ENCODE data around the gene CARS2.

DNA sequence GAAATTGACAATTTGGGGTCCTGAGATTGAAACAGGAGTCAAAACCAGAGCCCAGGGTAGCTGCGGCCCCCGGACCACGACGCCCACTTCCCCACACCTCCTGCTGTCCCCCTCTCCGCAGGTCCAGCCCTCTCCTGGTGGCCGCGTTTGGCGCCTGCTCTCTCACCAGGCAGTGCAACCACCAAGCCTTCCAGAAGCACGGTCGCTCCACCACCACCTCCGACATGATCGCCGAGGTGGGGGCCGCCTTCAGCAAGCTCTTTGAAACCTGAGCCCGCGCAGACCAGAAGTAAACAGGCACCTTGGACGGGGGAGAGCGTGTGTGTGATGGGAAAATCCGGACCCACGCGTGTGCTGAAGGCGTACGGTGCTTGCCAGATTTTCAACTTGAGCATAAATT is 67.7 kb downstream of the CARS2 start:
- TF ChIP-seq, protein P1, sequence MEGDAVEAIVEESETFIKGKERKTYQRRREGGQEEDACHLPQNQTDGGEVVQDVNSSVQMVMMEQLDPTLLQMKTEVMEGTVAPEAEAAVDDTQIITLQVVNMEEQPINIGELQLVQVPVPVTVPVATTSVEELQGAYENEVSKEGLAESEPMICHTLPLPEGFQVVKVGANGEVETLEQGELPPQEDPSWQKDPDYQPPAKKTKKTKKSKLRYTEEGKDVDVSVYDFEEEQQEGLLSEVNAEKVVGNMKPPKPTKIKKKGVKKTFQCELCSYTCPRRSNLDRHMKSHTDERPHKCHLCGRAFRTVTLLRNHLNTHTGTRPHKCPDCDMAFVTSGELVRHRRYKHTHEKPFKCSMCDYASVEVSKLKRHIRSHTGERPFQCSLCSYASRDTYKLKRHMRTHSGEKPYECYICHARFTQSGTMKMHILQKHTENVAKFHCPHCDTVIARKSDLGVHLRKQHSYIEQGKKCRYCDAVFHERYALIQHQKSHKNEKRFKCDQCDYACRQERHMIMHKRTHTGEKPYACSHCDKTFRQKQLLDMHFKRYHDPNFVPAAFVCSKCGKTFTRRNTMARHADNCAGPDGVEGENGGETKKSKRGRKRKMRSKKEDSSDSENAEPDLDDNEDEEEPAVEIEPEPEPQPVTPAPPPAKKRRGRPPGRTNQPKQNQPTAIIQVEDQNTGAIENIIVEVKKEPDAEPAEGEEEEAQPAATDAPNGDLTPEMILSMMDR (IDR thresholded peaks at IDR 0.05), result no peak
- TF ChIP-seq SIN3A (IDR thresholded peaks at IDR 0.05; ENCODE audit: borderline replicate concordance, insufficient read depth, low read depth, low read length) (no peak), POLR2AphosphoS5 (IDR thresholded peaks at IDR 0.05; ENCODE audit: low read depth, low read length) (no peak), TCF7L2 (IDR thresholded peaks at IDR 0.05; ENCODE audit: low read depth, low read length) (no peak)
- TF ChIP-seq, protein P2, sequence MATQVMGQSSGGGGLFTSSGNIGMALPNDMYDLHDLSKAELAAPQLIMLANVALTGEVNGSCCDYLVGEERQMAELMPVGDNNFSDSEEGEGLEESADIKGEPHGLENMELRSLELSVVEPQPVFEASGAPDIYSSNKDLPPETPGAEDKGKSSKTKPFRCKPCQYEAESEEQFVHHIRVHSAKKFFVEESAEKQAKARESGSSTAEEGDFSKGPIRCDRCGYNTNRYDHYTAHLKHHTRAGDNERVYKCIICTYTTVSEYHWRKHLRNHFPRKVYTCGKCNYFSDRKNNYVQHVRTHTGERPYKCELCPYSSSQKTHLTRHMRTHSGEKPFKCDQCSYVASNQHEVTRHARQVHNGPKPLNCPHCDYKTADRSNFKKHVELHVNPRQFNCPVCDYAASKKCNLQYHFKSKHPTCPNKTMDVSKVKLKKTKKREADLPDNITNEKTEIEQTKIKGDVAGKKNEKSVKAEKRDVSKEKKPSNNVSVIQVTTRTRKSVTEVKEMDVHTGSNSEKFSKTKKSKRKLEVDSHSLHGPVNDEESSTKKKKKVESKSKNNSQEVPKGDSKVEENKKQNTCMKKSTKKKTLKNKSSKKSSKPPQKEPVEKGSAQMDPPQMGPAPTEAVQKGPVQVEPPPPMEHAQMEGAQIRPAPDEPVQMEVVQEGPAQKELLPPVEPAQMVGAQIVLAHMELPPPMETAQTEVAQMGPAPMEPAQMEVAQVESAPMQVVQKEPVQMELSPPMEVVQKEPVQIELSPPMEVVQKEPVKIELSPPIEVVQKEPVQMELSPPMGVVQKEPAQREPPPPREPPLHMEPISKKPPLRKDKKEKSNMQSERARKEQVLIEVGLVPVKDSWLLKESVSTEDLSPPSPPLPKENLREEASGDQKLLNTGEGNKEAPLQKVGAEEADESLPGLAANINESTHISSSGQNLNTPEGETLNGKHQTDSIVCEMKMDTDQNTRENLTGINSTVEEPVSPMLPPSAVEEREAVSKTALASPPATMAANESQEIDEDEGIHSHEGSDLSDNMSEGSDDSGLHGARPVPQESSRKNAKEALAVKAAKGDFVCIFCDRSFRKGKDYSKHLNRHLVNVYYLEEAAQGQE (IDR thresholded peaks at IDR 0.05; ENCODE audit: insufficient read depth in 1 of 2, low read depth in 2 of 2, low read length in 1 of 2), result no peak
